OCI-LY1 (cell line): ENCODE data around the gene NUMB.

Source experiments
- H2AFZ ChIP-seq: fragments of 200-600 bp; sonication (generic), shearing (Covaris generic); 2 replicates; pipeline ENCODE4 v1.6.0; 2014; ENCODE audit warnings: antibody characterized with exemption, mild to moderate bottlenecking, low read length
- H3F3A ChIP-seq: fragments of 200-600 bp; sonication (generic), shearing (Covaris generic); 2 replicates; pipeline ENCODE4 v1.6.0; 2014; ENCODE audit warnings: mild to moderate bottlenecking, antibody characterized with exemption, low read length, moderate library complexity; ENCODE audit not compliant: insufficient read depth
- H3K27ac ChIP-seq: fragments of 200-600 bp; sonication (generic); 2 replicates; pipeline ENCODE4 v1.5.1; 2014; ENCODE audit warnings: low read length, mixed run types, mild to moderate bottlenecking, low read depth; ENCODE audit not compliant: poor library complexity, severe bottlenecking
- H3K27me3 ChIP-seq: fragments of 200-600 bp; sonication (generic); 2 replicates; pipeline ENCODE4 v1.6.0; 2014; ENCODE audit warnings: antibody characterized with exemption, mild to moderate bottlenecking, low read length, moderate library complexity; ENCODE audit not compliant: insufficient read depth
- H3K36me3 ChIP-seq: fragments of 200-600 bp; sonication (generic); 2 replicates; pipeline ENCODE4 v1.6.1; 2014; ENCODE audit warnings: mild to moderate bottlenecking, antibody characterized with exemption, low read length, moderate library complexity, mixed read lengths; ENCODE audit not compliant: insufficient read depth
- H3K4me1 ChIP-seq: fragments of 200-600 bp; sonication (generic); 2 replicates; pipeline ENCODE4 v1.5.1; 2014; ENCODE audit warnings: mild to moderate bottlenecking, low read length, moderate library complexity; ENCODE audit not compliant: insufficient read depth, severe bottlenecking
- H3K4me2 ChIP-seq: fragments of 200-600 bp; sonication (generic), shearing (Covaris generic); 2 replicates; pipeline ENCODE4 v1.6.1; 2014; ENCODE audit warnings: low read length
- H3K4me3 ChIP-seq: fragments of 200-600 bp; sonication (generic); 2 replicates; pipeline ENCODE4 v1.5.1; 2014; ENCODE audit warnings: low read length, low read depth, mild to moderate bottlenecking, mixed read lengths; ENCODE audit not compliant: poor library complexity, severe bottlenecking
- H3K79me2 ChIP-seq: fragments of 200-600 bp; shearing (Covaris generic); 2 replicates; pipeline ENCODE4 v1.6.1; 2016; ENCODE audit warnings: mixed run types, low read length, mixed read lengths; ENCODE audit not compliant: insufficient read depth
- H3K9ac ChIP-seq: fragments of 200-600 bp; sonication (generic), shearing (Covaris generic); 2 replicates; pipeline ENCODE4 v1.6.1; 2014; ENCODE audit warnings: mild to moderate bottlenecking, low read length, mixed read lengths
- H3K9me2 ChIP-seq: fragments of 200-600 bp; sonication (generic), shearing (Covaris generic); 2 replicates; pipeline ENCODE4 v1.6.1; 2014; ENCODE audit warnings: low read depth, mild to moderate bottlenecking, low read length, mixed read lengths
- H3K9me3 ChIP-seq: fragments of 200-600 bp; shearing (Covaris generic); 2 replicates; pipeline ENCODE4 v1.6.1; 2014; ENCODE audit warnings: low read length, mixed read lengths
- H4K20me1 ChIP-seq: fragments of 200-600 bp; sonication (generic), shearing (Covaris generic); 2 replicates; pipeline ENCODE4 v1.6.0; 2016; ENCODE audit warnings: mild to moderate bottlenecking, low read length; ENCODE audit not compliant: insufficient read depth
- EZH2 ChIP-seq: fragments of 200-600 bp; sonication (generic), shearing (Covaris generic); IDR thresholded peaks from 2 replicates; pipeline ENCODE4 v1.8.0; 2017; ENCODE audit warnings: borderline replicate concordance, mixed run types, mild to moderate bottlenecking, antibody characterized with exemption, low read length, moderate library complexity, mixed read lengths
- TF ChIP-seq, protein P1 (sequence below): fragments of 200-600 bp; sonication (generic), shearing (Covaris generic); IDR thresholded peaks from 2 replicates; pipeline ENCODE4 v1.5.1; 2017; ENCODE audit warnings: mild to moderate bottlenecking, antibody characterized with exemption, low read length, moderate library complexity, mixed read lengths

The NUMB gene

DNA sequence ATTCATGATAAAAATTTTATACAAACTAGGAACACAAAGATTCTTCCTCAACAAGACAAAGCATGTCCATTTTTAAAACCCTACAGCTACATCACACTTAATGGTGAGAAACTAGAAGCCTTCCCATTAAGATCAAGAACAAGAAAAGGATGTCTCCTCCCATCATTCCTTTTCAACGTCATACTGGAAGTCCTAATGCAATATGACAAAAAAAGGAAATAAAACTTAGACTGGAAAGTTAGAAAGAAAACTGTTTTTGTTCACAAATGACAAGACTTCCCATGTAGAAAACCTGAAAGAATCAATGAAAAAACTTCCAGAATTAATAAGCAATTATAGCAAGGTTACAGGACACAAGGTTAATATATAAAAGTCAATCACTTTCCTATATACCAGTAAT is 82.5 kb downstream of the NUMB start:
- Histone ChIP-seq H3K9me2 (no peaks in the 10 kb centered on the region), H3K4me2 (no peak overlapping the region), H3K9me3 (no peaks in the 10 kb centered on the region), H3K9ac (no peak overlapping the region), H3K4me3 (no peak overlapping the region), H3F3A (no peaks in the 10 kb centered on the region), H3K27me3 (no peaks in the 10 kb centered on the region), H3K79me2 (no peaks in the 10 kb centered on the region), H3K36me3 (no peaks in the 10 kb centered on the region), H2AFZ (no peak overlapping the region), H3K4me1 (no peaks in the 10 kb centered on the region), H4K20me1 (no peaks in the 10 kb centered on the region), H3K27ac (no peak overlapping the region)
- no peak for TF ChIP-seq EZH2
- TF ChIP-seq, protein P1, sequence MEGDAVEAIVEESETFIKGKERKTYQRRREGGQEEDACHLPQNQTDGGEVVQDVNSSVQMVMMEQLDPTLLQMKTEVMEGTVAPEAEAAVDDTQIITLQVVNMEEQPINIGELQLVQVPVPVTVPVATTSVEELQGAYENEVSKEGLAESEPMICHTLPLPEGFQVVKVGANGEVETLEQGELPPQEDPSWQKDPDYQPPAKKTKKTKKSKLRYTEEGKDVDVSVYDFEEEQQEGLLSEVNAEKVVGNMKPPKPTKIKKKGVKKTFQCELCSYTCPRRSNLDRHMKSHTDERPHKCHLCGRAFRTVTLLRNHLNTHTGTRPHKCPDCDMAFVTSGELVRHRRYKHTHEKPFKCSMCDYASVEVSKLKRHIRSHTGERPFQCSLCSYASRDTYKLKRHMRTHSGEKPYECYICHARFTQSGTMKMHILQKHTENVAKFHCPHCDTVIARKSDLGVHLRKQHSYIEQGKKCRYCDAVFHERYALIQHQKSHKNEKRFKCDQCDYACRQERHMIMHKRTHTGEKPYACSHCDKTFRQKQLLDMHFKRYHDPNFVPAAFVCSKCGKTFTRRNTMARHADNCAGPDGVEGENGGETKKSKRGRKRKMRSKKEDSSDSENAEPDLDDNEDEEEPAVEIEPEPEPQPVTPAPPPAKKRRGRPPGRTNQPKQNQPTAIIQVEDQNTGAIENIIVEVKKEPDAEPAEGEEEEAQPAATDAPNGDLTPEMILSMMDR: no peak

DNA sequence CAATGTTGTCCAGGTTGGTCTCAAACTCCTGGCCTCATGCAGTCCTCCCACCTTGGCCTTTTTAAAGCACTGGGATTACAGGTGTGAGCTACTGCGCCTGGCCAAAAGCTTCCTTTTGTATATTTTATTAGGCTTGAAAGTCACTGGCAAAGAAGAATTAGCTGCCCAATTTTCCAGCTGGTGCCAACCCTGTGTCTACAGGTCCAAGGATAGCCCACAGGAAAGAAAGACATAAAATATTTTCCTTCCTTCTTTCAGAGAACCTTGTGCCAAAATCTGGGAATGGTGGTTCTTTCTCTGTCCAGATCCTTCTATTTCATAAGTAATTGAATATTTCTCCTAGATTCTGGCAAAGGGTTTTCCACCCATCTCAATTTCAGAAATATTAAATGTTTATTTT is 84.1 kb downstream of the NUMB start:
- H3K9me3 ChIP-seq: no peaks in the 10 kb centered on the region
- H4K20me1 ChIP-seq: no peaks in the 10 kb centered on the region
- no peak for TF ChIP-seq EZH2
- TF ChIP-seq, protein P1: no peak
- no peaks in the 10 kb centered on the region for H3K79me2 ChIP-seq
- no peak overlapping the region for H3K4me3 ChIP-seq
- H2AFZ ChIP-seq: no peak overlapping the region
- H3K9me2 ChIP-seq: no peaks in the 10 kb centered on the region
- peaks cover 5% of the 10 kb centered on the region for H3K4me1 ChIP-seq
- no peak overlapping the region for H3K4me2 ChIP-seq
- no peaks in the 10 kb centered on the region for H3F3A ChIP-seq
- H3K9ac ChIP-seq: no peak overlapping the region
- H3K36me3 ChIP-seq: no peaks in the 10 kb centered on the region
- no peaks in the 10 kb centered on the region for H3K27me3 ChIP-seq
- no peak overlapping the region for H3K27ac ChIP-seq

DNA sequence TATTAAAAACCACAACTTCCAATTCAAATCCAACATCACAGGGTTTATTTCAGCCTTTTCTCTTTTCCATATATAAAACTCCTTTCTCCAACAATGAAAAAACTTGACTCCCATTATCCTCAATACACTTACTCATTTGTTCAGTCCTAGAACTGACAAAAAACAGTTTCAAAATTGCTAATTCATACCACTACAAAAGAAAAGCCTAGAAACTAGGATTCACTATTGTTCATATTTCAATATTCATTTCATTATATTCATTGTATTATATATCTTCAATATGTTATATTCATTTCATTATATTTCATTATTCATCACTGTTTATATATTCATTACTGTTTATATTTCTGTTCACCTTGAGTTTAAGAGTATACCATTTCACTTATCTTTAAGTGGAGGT is 85.8 kb downstream of the NUMB start:
- Histone ChIP-seq H3K27me3 (no peaks in the 10 kb centered on the region), H3K4me3 (no peak overlapping the region), H2AFZ (no peak overlapping the region), H3K36me3 (no peaks in the 10 kb centered on the region), H3K9me3 (no peaks in the 10 kb centered on the region), H4K20me1 (no peaks in the 10 kb centered on the region), H3F3A (no peaks in the 10 kb centered on the region), H3K9me2 (no peaks in the 10 kb centered on the region), H3K4me1 (peaks cover 5% of the 10 kb centered on the region), H3K9ac (no peak overlapping the region), H3K79me2 (no peaks in the 10 kb centered on the region), H3K27ac (no peak overlapping the region), H3K4me2 (no peak overlapping the region)
- TF ChIP-seq, protein P1: no peak
- TF ChIP-seq EZH2: no peak
